Endothelial cell of umbilical vein (primary cell): ENCODE data around the gene EIF2B4. TPM values are rescaled to one million over a fixed set of nuclear protein-coding genes. Genes with fewer than 3 reads are reported as not detected.
A peak's percentile ranks its signal among the peaks of the same experiment; 100 is the strongest.

Experiments used
- BruUV-seq: library from RNA; stranded (reverse); fragments of 400-500 nt; replicated peaks from 2 replicates; lab custom pipeline; 2021; lab: Mats Ljungman, UMichigan
- CTCF ChIA-PET: fragments of 300-600, 350-600 bp; sonication (Branson Sonifier 250); formaldehyde crosslinking; loops from one replicate; lab custom pipeline; 2021; ENCODE audit warnings: antibody characterized with exemption, inconsistent platforms; lab: Charles Lee
- POLR2A ChIA-PET: fragments of 300-600, 350-600 bp; sonication (Branson Sonifier 250); formaldehyde crosslinking; loops from one replicate; lab custom pipeline; 2021; ENCODE audit warnings: antibody characterized with exemption, inconsistent platforms; lab: Charles Lee
- DNase-seq: peaks from one replicate; pipeline ENCODE4 v3.0.0-alpha.2; 2011; ENCODE audit warnings: low read depth, low spot score
- FAIRE-seq: peaks from 2 replicates; lab custom pipeline; 2011; peaks lifted over from hg19 to GRCh38; lab: Jason Lieb, UNC
- H2AFZ ChIP-seq: 2 replicates; pipeline ENCODE4 v1.6.0; 2012; ENCODE audit warnings: low read depth, low read length, control low read depth, inconsistent platforms
- H3K27ac ChIP-seq: 2 replicates; pipeline ENCODE4 v1.5.1; 2011; ENCODE audit warnings: low read depth, mild to moderate bottlenecking, control low read depth, low read length, moderate library complexity; ENCODE audit not compliant: insufficient read depth
- H3K27me3 ChIP-seq, 2 experiments: 2 replicates each; pipeline versions ENCODE4 v1.6.0 to v1.6.1; 2011; ENCODE audit warnings: low read length in 2 of 2, mixed read lengths in 1 of 2; ENCODE audit not compliant: control insufficient read depth in 2 of 2, insufficient read depth in 2 of 2
- H3K36me3 ChIP-seq, 2 experiments: 2 replicates in 1 of 2; 3 replicates in 1 of 2; pipeline ENCODE4 v1.5.1; 2011; ENCODE audit warnings: low read length in 2 of 2, mild to moderate bottlenecking in 1 of 2, moderate library complexity in 1 of 2; ENCODE audit not compliant: control insufficient read depth in 2 of 2, insufficient read depth in 2 of 2; ENCODE audit errors: extremely low read depth in 1 of 2
- H3K4me1 ChIP-seq: 3 replicates; pipeline ENCODE4 v1.5.1; 2011; ENCODE audit warnings: mild to moderate bottlenecking, low read length; ENCODE audit not compliant: control insufficient read depth, insufficient read depth; ENCODE audit errors: extremely low read depth
- H3K4me2 ChIP-seq: 2 replicates; pipeline ENCODE4 v1.6.1; 2011; ENCODE audit warnings: low read length, control low read depth, mixed read lengths; ENCODE audit not compliant: insufficient read depth
- H3K4me3 ChIP-seq, 3 experiments: fragments of 200-600 bp in 1 of 3; sonication (generic), shearing (Covaris generic) in 1 of 3; replicated peaks in 1 of 3; 2 replicates each; pipeline ENCODE4 v1.5.1; 2011 to 2016; ENCODE audit warnings: control low read depth in 3 of 3, low read length in 3 of 3, mild to moderate bottlenecking in 2 of 3, inconsistent platforms in 1 of 3, low read depth in 1 of 3, moderate library complexity in 1 of 3; ENCODE audit not compliant: insufficient read depth in 1 of 3
- H3K79me2 ChIP-seq: 2 replicates; pipeline ENCODE4 v1.6.0; 2012; ENCODE audit warnings: low read length, inconsistent platforms; ENCODE audit not compliant: control insufficient read depth, insufficient read depth
- H3K9ac ChIP-seq: replicated peaks from 2 replicates; pipeline ENCODE3; 2011; ENCODE audit warnings: low read length, control low read depth; ENCODE audit not compliant: insufficient read depth; ENCODE audit errors: extremely low read depth
- H3K9me1 ChIP-seq: replicated peaks from 3 replicates; pipeline ENCODE4 v1.6.0; 2011; ENCODE audit warnings: mild to moderate bottlenecking, low read length; ENCODE audit not compliant: control insufficient read depth, insufficient read depth; ENCODE audit errors: extremely low read depth
- H3K9me3 ChIP-seq: replicated peaks from 2 replicates; pipeline ENCODE4 v1.5.1; 2012; ENCODE audit warnings: low read length, inconsistent platforms; ENCODE audit not compliant: control insufficient read depth, insufficient read depth
- H4K20me1 ChIP-seq: replicated peaks from 2 replicates; pipeline ENCODE3; 2011; ENCODE audit warnings: mild to moderate bottlenecking, low read length; ENCODE audit not compliant: control insufficient read depth, insufficient read depth; ENCODE audit errors: extremely low read depth
- EZH2 ChIP-seq: IDR thresholded peaks from 2 replicates; pipeline ENCODE4 v1.6.1; 2012; ENCODE audit warnings: borderline replicate concordance, low read depth, mild to moderate bottlenecking, moderate library complexity, low read length, inconsistent platforms; ENCODE audit not compliant: severe bottlenecking
- FOS ChIP-seq: IDR thresholded peaks from 2 replicates; pipeline ENCODE4 v1.6.1; 2011; ENCODE audit warnings: mild to moderate bottlenecking, low read length, moderate library complexity, borderline replicate concordance; ENCODE audit not compliant: insufficient read depth
- GATA2 ChIP-seq: IDR thresholded peaks from 2 replicates; pipeline ENCODE4 v1.7.0; 2011; ENCODE audit warnings: low read depth, mild to moderate bottlenecking, moderate library complexity, mixed read lengths, low read length; ENCODE audit not compliant: insufficient read length, insufficient read depth
- JUN ChIP-seq: IDR thresholded peaks from 2 replicates; pipeline ENCODE4 v1.6.1; 2011; ENCODE audit warnings: borderline replicate concordance, low read depth; ENCODE audit not compliant: insufficient read length, insufficient read depth
- MYC ChIP-seq: IDR thresholded peaks from one replicate; pipeline ENCODE4 v1.6.1; 2011; ENCODE audit warnings: mild to moderate bottlenecking, low read depth, low read length
- POLR2A ChIP-seq: IDR thresholded peaks from 2 replicates; pipeline ENCODE4 v1.6.1; 2012; ENCODE audit warnings: low read depth, mild to moderate bottlenecking, control low read depth, low read length
- POLR2AphosphoS5 ChIP-seq: IDR thresholded peaks from 2 replicates; pipeline ENCODE4 v1.6.1; 2012; ENCODE audit warnings: low read depth, mild to moderate bottlenecking, control low read depth, low read length, moderate library complexity; ENCODE audit not compliant: insufficient read depth
- dilution Hi-C: fragments of 300-500 bp; cut with MboI; formaldehyde crosslinking; loops from one replicate; pipeline ENCODE4 v1.15.0; 2019; ENCODE audit warnings: low sequenced_read_pairs; ENCODE audit not compliant: extremely low pct_ligation_motif_present
- intact Hi-C: fragments of 100-400 bp; cut with micrococcal nuclease; formaldehyde crosslinking; loops from one replicate; pipeline ENCODE4 v1.10.0; 2022
- polyA plus RNA-seq, 4 experiments: library from polyadenylated mRNA; depleted of rRNA in 3 of 4; stranded (reverse) in 3 of 4; unstranded in 1 of 4; fragments of >200 nt; gene quantifications; 2 replicates each; pipeline versions ENCODE4 v1.2.1 to v1.2.3, GENCODE V29; 2011 to 2012; ENCODE audit warnings: missing spikeins in 1 of 4
- total RNA-seq: library from RNA; stranded (reverse); gene quantifications from 2 replicates; pipeline ENCODE4 v1.2.3, GENCODE V29; 2021
- TF ChIP-seq, protein P1 (sequence below), 2 donors: IDR thresholded peaks; 1 replicate in 1 of 2; 2 replicates in 1 of 2; pipeline ENCODE4 v1.5.1; 2011; ENCODE audit warnings: low read length in 2 of 2, mild to moderate bottlenecking in 2 of 2, moderate library complexity in 2 of 2, control low read depth in 1 of 2, inconsistent platforms in 1 of 2, low read depth in 1 of 2; ENCODE audit not compliant: insufficient read depth in 1 of 2; ENCODE audit errors: extremely low read depth in 1 of 2
- TF ChIP-seq, protein P2 (sequence below): IDR thresholded peaks from 2 replicates; pipeline ENCODE4 v1.6.1; 2011; ENCODE audit not compliant: insufficient read depth, insufficient read length

The EIF2B4 gene
- total and polyA plus RNA-seq, 2 donors (not counting 3 experiments of a cell fraction or from before 2014, with no cell fraction given), result 43.7 to 63.2 TPM

DNA sequence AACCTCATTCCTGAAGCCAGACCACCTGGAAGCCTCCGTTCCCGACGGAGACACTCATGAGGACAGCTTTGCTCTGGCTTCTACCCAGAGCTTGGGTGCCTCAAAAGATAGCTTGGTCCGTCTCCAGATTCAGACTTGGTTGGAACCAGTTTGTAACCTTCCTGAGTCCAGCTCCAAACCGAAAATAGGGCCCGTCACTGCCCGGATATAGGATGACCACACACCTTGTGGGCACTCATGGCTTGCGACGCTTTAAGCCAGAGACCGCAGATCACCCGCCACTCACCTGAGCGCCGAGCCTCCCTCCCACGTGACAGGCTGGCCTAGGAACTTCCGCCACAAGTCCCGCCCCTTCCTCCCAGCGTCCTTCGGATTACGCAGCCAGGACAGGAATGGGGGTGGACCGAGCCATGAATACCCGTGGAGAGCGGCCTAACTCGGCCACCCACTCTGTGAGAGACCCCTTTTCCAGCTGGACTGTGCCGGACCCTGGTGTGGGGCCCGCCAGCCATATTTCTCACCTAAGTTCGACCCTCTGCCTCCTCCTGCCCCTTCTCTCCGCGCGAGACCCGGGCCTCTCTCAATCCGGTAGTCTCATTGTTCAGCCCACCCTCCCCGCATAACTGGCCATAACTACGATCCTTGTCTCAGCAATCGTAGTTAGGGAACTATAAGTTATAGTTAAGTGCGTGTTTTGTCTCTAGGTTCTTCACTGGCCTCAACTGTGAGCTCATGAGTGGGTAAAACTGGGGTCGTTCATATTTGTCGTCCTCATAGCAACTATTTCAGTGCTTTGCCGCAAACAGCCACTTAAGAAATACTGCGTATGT, 47.2 kb downstream of the EIF2B4 start, which contains the start of gene MPV17:
MPV17 (minus strand) TSS at position 332 of the 830 bp plus-strand sequence. CDS start 580 bp downstream, outside the sequence.
- peak within 1 kb of the TSS; percentile 96 for H3K4me2 ChIP-seq
- H4K20me1 ChIP-seq, result no peaks in the 10 kb centered on the region
- H3K4me3 ChIP-seq, result peak within 1 kb of the TSS; percentile 70 to 91 (median 90)
- DNase-seq (peak; percentile 90), FAIRE-seq (peak; percentile 98)
- no peaks in the 10 kb centered on the region for H3K27me3 ChIP-seq
- CTCF ChIA-PET, result interaction anchor here (0.6 to 1.8 kb wide), 6 partner anchors 13 to 361 kb away, joined by 3 to 6 read pairs (median 4); partner anchors contain the start of gene EIF2B4
- H3K9me1 ChIP-seq, result no peaks in the 10 kb centered on the region
- peak within 1 kb of the TSS; percentile 95 for H3K27ac ChIP-seq
- TF ChIP-seq, protein P1, sequence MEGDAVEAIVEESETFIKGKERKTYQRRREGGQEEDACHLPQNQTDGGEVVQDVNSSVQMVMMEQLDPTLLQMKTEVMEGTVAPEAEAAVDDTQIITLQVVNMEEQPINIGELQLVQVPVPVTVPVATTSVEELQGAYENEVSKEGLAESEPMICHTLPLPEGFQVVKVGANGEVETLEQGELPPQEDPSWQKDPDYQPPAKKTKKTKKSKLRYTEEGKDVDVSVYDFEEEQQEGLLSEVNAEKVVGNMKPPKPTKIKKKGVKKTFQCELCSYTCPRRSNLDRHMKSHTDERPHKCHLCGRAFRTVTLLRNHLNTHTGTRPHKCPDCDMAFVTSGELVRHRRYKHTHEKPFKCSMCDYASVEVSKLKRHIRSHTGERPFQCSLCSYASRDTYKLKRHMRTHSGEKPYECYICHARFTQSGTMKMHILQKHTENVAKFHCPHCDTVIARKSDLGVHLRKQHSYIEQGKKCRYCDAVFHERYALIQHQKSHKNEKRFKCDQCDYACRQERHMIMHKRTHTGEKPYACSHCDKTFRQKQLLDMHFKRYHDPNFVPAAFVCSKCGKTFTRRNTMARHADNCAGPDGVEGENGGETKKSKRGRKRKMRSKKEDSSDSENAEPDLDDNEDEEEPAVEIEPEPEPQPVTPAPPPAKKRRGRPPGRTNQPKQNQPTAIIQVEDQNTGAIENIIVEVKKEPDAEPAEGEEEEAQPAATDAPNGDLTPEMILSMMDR (IDR thresholded peaks at IDR 0.05; ENCODE audit: extremely low read depth in 1 of 2, insufficient read depth in 1 of 2, low read depth in 1 of 2, low read length in 2 of 2), result no peak
- TF ChIP-seq POLR2A (peak; percentile 98), GATA2 (no peak), JUN (no peak), POLR2AphosphoS5 (peak; percentile 99), FOS (no peak), EZH2 (no peak), MYC (peak; percentile 66)
- TF ChIP-seq, protein P2, sequence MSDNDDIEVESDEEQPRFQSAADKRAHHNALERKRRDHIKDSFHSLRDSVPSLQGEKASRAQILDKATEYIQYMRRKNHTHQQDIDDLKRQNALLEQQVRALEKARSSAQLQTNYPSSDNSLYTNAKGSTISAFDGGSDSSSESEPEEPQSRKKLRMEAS, result peak; percentile 89
- H3K9ac ChIP-seq, result peak within 1 kb of the TSS; percentile 96
- TSS peak; percentile 96 for BruUV-seq
- POLR2A ChIA-PET, result interaction anchor here (1.0 to 1.3 kb wide), 2 partner anchors 9 to 34 kb away, joined by 3 to 4 read pairs; partner anchors contain the start of gene GTF3C2
- peaks cover 26% of the 10 kb centered on the region for H3K4me1 ChIP-seq
- peaks cover 2 to 13% of the 10 kb centered on the region in 2 experiments for H3K36me3 ChIP-seq
- no peaks in the 10 kb centered on the region for H3K9me3 ChIP-seq
- H2AFZ ChIP-seq, result peak within 1 kb of the TSS; percentile 58
- dilution Hi-C loops, result no loop called here
- peaks cover 8% of the 10 kb centered on the region for H3K79me2 ChIP-seq
- intact Hi-C loops, result loop anchor here (1.0 kb wide), 3 partner anchors 33 to 111 kb away; partner anchors contain the start of genes ATRAID, EIF2B4, GTF3C2 and SLC5A6
